ENCODE results near the gene UQCR10.

Gene UQCR10

DNA sequence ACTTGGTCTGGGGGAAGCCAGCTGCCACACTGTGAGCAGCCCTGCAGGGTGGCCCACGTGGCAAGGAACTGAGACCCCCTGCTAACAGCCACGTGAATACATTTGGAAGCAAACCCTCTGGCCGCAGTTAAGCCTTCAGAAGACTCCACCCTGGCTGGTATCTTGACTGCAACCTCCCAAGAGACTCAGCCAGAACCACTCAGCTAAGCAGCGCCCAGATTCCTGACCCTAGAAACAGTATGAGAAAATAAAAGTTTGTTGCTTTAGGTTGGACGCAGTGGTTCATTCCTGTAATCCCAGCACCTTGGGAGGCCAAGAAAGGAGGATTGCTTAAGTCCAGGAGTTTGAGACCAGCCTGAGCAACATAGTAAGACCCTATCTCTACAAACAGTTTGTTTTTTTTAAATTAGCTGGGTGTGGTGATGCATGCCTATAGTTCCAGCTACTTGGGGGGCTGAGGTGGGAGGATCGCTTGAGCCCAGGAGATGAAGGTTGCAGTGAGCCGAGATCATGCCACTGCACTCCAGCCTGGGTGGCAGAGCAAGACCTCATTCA, 9.0 kb upstream of the UQCR10 start:
- intact Hi-C loops (cut with DNase I) = no loop called here

GRCh38 chr22:29758959-29759358, 8.2 kb upstream of the UQCR10 start:
- intact Hi-C loops (cut with DNase I) = no loop called here
- no peak for DNase-seq

More for the DNA sequence above, 9.0 kb upstream of the UQCR10 start:
- DNase-seq = no peak

- intact Hi-C loops (cut with DNase I) = no loop called here
- no peak for DNase-seq
Measured at GRCh38 chr22:29762263-29762662, 4.9 kb upstream of the UQCR10 start.

- DNase-seq = no peak
- intact Hi-C loops (cut with DNase I) = loop anchor here (5.0 kb wide), 1 partner anchor 74 kb away; no protein-coding TSS in a partner anchor
Measured at GRCh38 chr22:29765905-29766631, 1.1 kb upstream of the UQCR10 start.

- intact Hi-C loops (cut with DNase I) = loop anchor here (5.0 kb wide), 1 partner anchor 74 kb away; no protein-coding TSS in a partner anchor
- peak; percentile 91 to 99 (median 95) for DNase-seq
Measured at GRCh38 chr22:29766632-29767170, 468 bp upstream of the UQCR10 start, which contains the start of gene ZMAT5. Gene ZMAT5 (minus strand): TSS chr22:29767007. CDS start chr22:29748544, 18,463 bp downstream.

GRCh38 chr22:29768052-29768693, 1.0 kb downstream of the UQCR10 start:
- DNase-seq = no peak
- intact Hi-C loops (cut with DNase I) = loop anchor here (5.0 kb wide), 1 partner anchor 76 kb away; no protein-coding TSS in a partner anchor

DNA sequence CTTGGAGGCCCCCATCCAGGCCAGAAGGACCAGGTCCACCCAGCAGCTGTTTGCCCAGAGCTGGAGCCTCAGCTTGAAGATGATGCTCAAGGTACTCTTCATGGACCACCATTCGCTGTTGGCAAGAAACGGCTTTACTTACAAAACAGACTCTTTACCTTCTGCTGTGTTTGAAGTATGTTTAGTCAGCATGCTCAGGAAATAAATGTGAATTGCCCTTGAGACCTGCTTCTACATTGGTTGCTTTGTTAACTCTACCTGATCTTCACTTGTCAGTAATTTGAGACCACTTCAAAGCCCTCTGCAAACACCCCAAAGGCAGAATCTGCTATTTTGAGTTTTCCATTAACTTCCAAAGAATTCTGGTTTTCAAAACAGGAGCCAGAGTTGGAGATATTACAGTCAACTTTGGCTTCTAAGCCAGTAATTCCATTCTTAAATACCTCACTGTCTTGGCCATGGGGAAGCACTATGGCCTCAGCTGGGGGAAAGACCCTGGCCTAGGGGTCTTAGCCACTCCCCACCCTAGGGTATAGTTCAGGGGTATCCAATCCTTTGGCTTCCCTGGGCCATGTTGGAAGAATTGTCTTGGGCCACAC, 2.7 kb downstream of the UQCR10 start:
- no peak for DNase-seq
- intact Hi-C loops (cut with DNase I) = loop anchor here (5.0 kb wide), 1 partner anchor 78 kb away; no protein-coding TSS in a partner anchor

DNA sequence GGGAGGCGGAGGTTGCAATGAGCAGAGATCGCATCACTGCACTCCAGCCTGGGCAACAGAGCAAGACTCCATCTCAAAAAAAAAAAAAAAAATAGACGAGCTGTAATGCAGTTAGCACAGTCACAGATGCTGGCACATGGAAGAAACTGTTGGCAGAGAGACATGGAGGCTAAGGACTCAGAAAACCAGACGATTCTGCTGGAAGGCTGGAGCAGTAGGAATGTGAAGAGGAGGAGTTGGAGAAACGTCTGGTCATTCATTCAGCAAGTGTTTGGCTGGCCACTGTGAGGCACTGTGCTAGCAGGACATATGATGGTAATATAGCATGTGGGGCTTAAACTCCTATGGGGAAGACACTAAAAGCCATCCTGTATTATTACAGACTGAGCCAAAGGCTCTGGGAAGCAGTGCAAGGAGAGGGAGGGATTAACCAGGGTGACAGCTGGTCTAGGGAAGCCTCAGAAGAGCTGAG, 5.0 kb downstream of the UQCR10 start:
- peak in 2 of 10 donors; percentile 33 to 44 for DNase-seq
- intact Hi-C loops (cut with DNase I) = no loop called here

DNA sequence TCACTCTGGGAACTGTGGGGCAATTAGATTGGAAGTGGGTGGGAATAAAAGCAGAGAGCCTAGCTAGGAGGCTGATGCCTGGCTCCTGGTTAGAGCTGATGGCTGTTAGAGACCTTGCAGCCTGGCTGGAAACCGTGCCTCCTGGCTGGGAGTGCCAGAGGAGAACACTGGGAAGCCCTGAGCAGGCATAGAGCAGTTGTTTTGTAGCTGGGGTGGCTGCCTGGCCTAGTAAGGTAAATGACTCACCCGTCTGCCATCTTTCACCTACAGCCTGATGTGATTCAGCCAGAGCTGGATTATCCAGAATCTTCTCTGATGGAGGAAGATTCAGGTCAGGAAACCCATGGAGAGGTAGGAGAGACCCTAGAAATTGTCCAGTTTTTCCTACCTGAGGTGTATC, 6.1 kb downstream of the UQCR10 start:
- intact Hi-C loops (cut with DNase I) = no loop called here
- no peak for DNase-seq

GRCh38 chr22:29780220-29780619, 13.1 kb downstream of the UQCR10 start:
- intact Hi-C loops (cut with DNase I) = loop anchor here (10.0 kb wide), 1 partner anchor 225 kb away; no protein-coding TSS in a partner anchor
- peak in 1 of 10 donors; percentile 24 for DNase-seq

GRCh38 chr22:29780748-29781676, 13.8 kb downstream of the UQCR10 start:
- intact Hi-C loops (cut with DNase I) = loop anchor here (10.0 kb wide), 1 partner anchor 224 kb away; no protein-coding TSS in a partner anchor
- peak in 6 of 10 donors; percentile 31 to 92 (median 74) for DNase-seq

DNA sequence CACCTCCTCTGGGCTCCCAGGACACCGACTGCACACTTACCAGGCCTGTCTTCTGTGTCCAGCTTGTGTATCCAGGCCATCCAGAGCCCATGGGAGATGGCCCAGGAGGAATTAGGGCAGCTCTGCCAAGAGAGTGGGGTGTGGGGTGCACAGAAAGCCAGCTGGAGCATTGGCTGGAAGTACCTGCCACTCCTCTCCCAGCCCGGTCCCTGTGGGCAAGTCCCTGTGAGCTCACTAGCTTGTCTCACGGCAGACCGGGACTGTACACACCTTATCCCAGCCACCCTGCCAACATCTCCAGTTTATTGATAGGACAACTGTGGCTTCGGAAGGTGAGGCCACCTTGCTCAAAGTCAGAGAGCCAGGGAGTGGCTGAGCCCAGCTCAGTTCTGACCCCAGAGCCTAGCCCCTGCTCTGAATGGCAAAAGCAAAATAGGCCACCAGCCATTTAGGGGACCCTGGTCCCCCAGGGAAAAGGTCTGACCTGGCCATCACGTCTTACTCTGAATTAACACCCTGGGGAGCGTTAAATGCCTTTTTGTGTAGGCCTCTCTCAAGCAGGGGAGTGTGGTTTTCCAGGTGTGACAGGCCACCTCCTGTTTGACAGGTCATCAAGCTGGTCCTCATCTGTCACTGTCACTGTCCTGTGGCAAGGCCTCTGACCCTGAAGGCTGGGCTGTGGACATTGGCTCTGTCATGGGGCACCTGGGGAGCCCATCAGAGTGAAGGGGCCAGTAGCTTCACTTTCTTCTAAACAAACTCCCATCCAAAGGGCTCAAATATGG, 15.1 kb downstream of the UQCR10 start:
- DNase-seq = peak in 7 of 10 donors; percentile 22 to 91 (median 55)
- intact Hi-C loops (cut with DNase I) = loop anchor here (10.0 kb wide), 1 partner anchor 223 kb away; no protein-coding TSS in a partner anchor

- intact Hi-C loops (cut with DNase I) = loop anchor here (10.0 kb wide), 1 partner anchor 220 kb away; no protein-coding TSS in a partner anchor
- peak in 8 of 10 donors; percentile 31 to 91 (median 51) for DNase-seq
Measured at GRCh38 chr22:29784451-29785361, 17.5 kb downstream of the UQCR10 start.

GRCh38 chr22:29786031-29786430, 18.9 kb downstream of the UQCR10 start:
- DNase-seq = no peak

DNA sequence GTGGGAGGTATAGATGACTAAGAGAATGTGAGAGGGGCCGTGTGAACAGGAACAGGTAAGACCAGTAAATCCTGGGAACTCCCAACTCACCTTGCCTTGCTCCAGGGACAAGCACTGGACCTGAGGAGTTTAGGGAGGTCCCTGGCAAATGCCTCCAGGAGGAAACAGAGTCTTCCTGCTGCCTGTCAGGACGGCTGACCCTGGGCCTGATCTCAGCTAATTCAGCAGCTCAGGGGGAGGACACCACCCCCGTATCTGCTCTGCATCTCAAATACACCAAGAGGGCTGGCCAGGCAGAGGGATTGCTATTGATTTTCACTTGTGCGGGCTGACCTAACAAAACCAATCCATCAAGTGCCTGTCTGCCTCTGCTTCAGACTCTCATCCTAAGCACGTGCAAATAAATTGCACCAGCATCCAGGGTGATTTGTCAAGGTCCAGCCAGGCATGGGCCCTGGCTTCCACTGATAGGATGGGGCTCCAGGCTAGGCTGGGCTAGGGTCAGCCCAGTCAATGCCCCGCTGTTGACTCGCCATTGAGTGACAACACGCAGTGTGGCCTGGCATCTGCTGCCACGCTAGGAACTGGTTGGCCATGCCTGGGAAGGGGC, 20.3 kb downstream of the UQCR10 start:
- no peak for DNase-seq
- intact Hi-C loops (cut with DNase I) = loop anchor here (10.0 kb wide), 1 partner anchor 217 kb away; no protein-coding TSS in a partner anchor

More at GRCh38 chr22:29786031-29786430, 18.9 kb downstream of the UQCR10 start:
- intact Hi-C loops (cut with DNase I) = loop anchor here (10.0 kb wide), 1 partner anchor 219 kb away; no protein-coding TSS in a partner anchor
